Left forelimb (tissue), 1 donor: Measurements from ENCODE around the gene ARG2.

Experiments used
- DNase-seq: peaks from one replicate; pipeline ENCODE4 v3.0.0-alpha.2; 2018; ENCODE audit warnings: low spot score

ARG2 gene

DNA sequence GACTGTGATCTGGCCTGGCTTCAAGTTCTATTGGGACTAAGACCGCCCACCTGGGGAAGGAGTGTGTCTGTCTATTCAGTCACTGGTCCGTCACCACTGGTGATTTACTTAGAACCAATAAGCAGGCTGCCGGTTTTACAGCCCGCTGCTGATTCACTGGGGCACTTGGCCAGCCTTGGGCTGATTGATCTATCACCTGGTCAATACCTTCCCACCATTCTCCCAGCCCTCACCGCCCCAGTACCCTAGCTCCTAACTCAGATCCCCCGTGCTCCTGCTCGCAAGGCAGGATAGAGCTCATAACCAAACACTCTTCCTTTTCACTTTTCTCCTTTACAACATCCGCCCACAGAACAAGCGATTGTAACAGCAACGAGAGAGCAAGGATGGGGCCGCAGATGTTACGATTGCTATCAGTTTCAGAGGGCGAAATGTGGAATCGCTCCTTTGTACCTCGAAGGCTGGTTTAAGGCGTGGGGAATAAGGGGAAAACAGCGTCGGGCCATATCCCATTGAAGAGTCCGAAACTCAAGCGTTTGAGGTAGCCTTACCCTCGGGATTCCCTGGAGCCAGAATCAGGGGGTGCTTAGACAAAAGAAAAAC, 75.2 kb downstream of the ARG2 start:
- DNase-seq, result peak; percentile 81

DNA sequence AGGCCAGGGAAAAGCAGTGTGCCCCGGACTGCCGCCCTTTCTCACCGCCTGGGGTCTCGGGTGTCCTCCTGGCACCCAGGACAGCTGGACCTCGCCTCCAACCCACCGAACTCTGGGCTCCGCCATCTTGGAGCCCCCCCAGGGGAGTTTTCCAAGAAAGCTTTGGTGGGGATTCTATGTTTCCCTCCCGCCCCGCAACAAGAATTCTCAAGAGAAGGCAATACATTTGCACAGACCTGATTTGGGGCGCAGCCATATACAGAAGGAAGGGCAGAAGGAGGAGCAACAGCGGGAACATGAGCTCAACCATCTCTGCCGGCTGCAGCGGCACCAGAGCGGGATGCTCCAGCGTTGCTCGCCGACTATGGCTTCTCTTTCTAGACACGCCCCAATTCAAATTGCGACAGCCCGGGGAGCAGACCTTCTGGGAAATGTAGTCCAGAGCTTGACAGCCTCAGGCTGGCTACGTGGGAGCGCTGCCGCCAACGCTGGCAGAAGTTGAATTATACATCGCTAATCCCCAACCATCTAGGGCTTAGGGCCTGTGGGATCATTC, 75.8 kb downstream of the ARG2 start, which contains the start of gene RDH11:
RDH11 (minus strand) TSS at position 371 of the 556 bp plus-strand sequence; CDS start at position 310, 61 bp downstream.
- peak; percentile 86 for DNase-seq

DNA sequence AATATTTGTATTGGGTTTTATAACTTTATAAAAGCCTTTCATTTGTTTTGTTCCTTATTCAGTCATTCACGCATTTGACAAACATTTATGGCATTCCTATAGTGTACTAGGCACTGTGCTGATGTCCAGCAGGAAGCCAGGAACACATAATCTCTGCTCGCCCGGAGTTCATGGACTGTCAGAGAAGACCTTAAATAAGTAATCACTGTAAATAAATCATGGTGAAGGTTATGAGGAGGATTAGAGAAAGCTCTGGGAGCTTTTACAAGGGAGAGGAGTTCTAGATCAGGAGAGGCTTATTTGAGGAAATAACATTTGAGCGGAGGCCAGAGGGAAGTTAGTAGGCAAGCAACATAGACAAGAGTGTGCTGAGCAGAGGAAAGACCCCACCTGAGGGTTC, 77.3 kb downstream of the ARG2 start:
- DNase-seq, result no peak

DNA sequence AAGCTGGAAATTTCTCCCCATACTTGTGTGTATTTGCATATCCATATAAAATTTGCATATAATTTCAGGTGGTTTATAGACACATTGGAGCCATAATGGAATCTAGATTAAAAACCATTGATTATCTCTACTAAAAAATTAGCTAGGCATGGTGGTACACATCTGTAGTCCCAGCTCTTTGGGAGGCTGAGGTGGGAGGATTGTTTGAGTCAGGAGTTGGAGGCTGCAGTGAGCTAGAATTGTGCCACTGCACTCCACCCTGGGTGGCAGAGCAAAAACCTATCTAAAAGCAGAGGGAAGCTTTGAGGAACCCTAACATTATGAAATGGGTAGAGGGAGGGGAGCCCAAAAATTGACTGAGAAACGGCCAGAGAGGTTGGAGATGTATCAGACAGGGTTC, 78.5 kb downstream of the ARG2 start:
- no peak for DNase-seq
